Stimulated activated CD4-positive, alpha-beta T cell treated with anti-CD3 and anti-CD28 coated beads, Interleukin-12 subunit alpha, Interleukin-12 subunit beta, amount 100 ng/mL, for 24 hours (primary cell): ENCODE data around the gene TNNT3.
A peak's percentile ranks its signal among the peaks of the same experiment; 100 is the strongest.
"Not testable (repeated sequence)": the region's sequence is repeated elsewhere in the genome, so short reads cannot be mapped to it uniquely, and the experiment has no call there.

Experiments used
- DNase-seq, 2 experiments: peaks; one replicate each; pipeline ENCODE4 v3.0.0-alpha.2; 2020; ENCODE audit warnings: low read depth in 2 of 2

TNNT3 gene

GRCh38 chr11:1935156-1936071 is 15.9 kb downstream of the TNNT3 start:
- DNase-seq = no peak

DNA sequence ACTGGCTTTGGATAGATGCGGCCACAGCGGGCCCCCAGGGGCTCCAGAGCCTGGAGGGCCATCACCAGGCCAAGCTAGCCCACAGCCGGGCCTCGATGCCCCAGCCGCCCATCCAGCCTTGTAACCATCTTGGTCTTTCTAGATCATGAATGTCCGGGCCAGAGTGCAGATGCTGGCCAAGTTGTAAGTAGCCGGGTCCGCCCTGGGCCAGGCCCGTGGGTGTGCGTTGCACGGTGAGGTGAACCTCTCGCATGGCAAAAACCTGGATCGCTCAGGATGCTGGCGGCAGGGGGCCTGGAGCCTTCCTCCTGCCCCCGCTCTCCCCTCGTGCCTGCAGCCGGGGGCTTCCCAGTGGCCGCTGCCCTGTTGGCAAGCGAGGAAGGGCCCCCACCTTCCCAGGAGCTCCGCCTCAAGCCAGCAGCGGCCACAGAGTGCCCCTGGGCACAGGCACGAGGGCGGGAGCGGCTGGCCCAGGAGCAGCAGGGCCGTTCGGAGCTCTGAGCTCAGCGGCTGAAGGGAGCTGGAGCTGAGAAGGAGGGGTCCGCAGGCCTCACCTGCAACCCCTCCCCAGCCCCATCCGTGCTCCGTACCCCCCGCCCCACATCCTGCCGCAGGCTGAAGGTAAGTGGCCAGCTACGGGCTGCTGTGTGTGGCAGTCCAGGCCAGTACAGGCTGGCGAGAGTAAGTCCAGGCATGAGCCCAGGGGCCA is 16.7 kb downstream of the TNNT3 start:
- DNase-seq = no peak

- DNase-seq = no peak
Observed at GRCh38 chr11:1936781-1937615, 17.5 kb downstream of the TNNT3 start.

GRCh38 chr11:1937616-1938342 is 18.3 kb downstream of the TNNT3 start:
- no peak for DNase-seq

- no peak for DNase-seq
Observed at GRCh38 chr11:1938343-1939005, 19.0 kb downstream of the TNNT3 start.

DNA sequence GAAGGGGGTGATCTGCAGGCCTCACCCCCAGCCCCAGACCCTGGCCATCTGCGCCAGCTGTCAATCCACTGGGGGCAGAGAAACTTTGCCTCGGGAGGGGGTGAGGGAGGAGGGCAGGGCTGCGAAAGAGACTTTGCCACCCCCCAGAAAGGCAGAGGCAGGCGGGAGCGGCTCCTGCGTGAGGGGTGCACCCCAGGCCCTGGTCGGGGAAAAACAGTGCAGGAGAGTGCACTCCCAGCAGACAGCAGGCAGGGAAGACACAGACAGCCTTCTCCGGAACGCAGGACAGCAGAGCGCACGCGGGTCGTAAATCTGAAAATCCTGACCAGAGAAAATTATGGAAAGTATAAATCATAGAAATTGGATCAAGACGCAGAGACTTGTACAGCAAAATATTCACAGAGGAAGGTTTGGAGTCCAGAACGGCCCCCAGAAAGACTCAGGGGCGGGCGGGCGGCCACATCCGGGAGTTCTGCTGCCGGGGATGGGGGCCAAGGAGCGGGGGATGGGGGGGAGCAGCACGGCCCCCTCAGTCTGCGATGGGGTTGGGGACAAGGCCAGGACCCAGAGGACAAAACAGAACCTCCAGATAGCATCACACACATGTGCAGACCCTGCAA is 19.6 kb downstream of the TNNT3 start:
- no peak for DNase-seq

GRCh38 chr11:1939788-1940187 is 20.3 kb downstream of the TNNT3 start:
- DNase-seq = not testable (repeated sequence)

DNA sequence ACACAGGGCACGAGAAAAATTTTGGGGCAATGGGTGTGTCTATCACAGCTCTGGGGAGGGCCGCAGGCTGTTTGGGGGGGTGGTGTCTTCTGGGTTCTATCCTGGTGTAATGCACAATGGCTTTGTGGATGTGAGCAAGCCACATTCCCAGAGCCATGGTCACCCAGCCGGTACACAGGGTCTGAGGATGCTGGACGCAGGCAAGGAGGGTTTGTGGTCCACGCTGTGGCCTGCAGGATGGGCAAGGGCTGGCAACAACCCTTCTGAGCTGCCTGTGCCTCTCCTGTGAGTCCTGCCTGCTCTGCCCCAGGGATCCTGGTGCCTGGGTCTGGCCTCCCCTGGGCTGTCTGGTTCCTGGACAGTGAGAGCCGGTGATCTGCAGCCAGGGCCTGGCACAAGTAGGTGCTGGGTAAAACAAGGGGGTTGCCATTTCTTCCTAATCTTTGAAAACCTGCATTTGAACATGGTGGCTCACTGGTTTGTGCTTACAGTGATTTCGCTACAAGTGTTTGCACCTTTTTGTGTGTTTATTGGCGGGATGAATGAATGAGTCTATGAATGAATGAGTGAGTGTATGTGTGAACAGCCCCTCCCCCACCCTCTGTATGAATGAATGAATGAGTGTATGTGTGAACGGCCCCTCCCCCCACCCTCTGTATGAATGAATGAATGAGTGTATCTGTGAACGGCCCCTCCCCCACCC is 23.2 kb downstream of the TNNT3 start:
- no peak for DNase-seq

DNA sequence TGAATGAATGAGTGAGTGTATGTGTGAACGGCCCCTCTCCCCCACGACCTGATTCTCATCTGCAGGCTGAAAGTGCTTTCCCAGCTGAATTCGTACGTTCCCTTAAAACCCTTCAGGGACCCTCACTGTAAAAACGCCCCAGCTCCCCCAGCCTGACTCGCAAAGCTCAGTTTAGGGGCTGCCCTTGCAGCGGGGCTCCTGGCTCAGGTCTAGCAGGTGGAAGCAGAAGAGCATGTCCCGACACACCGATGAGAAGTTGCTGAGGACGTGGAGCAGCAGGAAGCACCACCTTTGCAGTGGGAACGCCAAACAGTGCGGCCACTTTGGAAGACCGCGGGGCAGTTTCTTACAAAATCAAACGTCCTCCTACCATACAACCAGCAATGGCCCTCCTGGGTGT is 24.1 kb downstream of the TNNT3 start:
- DNase-seq = no peak

GRCh38 chr11:1943977-1944376 is 24.5 kb downstream of the TNNT3 start:
- DNase-seq = no peak

DNA sequence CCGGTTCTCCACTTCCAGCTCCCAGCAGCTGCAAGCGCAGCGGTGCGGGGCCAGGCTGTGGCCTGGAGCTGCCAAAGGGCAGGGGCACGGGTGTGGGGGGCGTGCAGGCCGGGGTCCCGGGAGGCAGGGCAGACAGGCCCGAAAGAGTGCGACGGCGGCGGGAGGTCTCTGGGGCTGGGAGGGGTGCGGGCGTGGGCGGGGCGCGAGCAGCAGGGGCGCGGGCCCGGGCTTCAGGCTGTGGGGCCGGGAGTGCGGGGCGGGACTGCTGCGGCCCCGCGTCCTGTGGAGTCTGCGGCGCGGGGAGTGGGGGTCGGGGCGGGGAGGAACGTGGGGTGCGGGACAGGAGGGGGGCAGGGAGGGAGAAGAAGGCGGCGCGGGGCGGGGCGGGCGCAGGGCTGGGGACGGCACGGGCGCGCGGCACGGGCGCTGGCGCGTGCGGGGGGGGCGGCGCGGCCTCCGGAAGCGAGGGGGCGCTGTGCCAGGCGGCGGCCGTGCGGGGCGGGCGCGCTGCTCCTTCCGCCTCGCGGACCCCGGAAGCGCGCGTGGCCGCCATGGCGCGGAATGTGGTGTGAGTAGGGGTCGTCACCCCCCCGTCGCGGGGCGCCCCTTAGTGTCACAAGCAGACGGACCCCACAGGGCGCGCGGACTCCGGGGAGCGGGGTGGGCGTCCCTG is 27.4 kb downstream of the TNNT3 start, which contains the start of gene MRPL23:
MRPL23 (plus strand) TSS at position 521 of the 673 bp plus-strand sequence; CDS start at position 552, 31 bp downstream.
- DNase-seq = peak in 1 of 2 experiments; percentile 20

DNA sequence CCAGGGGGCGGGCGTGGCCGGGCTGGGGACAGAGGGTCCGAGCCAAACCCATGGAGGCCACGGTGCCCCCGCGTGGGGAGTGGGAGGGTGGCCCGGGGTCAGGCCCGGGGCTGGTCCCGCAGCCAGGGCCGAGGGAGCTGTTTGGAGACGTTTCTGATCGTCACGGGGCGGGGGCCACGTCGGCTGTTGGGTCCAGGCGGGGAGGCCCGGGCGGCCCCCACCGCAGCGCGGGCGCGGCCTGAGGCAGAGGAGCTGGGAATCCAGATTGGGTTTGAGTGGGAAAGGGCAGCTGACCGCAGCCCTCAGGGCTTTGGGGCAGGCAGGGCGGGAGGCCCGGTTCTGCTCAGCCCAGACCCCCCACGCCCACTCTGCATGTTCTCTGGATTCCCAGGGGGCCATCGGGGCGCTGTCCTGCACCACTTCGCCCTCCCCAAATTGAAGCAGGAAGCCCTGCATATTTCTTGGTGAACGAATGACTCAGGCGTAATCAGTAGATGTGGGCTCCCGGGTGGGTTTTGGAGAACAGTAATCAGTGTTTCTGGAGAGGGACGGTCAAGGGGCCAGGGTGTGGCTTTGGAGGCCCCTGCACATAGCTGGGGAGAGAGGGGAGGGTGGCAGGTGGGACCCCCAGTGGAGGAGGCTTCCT is 28.2 kb downstream of the TNNT3 start:
- DNase-seq = no peak

DNA sequence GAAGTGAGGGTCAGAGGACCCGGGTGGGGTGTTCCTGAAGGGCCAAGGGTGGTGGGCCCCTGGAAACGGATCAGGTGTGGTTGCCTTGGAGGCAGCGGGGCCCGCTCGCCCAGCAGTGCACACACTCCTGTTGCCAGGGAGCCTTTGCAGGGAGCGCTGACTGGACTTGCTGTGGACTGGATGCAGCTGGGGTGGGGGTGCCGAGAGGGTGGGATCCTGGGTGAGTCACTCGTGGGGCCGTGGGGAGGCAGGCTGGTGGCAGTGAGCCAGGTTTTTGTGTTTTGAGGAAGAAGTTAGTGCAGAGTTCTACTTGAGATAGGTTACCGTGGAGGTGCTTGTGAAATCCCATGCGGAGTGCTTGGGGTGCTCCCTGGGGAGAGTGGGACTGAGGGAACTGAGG is 28.9 kb downstream of the TNNT3 start:
- DNase-seq = no peak

- DNase-seq = no peak
Observed at GRCh38 chr11:1949302-1949701, 29.8 kb downstream of the TNNT3 start.

GRCh38 chr11:1949922-1950321 is 30.4 kb downstream of the TNNT3 start:
- no peak for DNase-seq

- no peak for DNase-seq
Observed at GRCh38 chr11:1952806-1953482, 33.4 kb downstream of the TNNT3 start.

DNA sequence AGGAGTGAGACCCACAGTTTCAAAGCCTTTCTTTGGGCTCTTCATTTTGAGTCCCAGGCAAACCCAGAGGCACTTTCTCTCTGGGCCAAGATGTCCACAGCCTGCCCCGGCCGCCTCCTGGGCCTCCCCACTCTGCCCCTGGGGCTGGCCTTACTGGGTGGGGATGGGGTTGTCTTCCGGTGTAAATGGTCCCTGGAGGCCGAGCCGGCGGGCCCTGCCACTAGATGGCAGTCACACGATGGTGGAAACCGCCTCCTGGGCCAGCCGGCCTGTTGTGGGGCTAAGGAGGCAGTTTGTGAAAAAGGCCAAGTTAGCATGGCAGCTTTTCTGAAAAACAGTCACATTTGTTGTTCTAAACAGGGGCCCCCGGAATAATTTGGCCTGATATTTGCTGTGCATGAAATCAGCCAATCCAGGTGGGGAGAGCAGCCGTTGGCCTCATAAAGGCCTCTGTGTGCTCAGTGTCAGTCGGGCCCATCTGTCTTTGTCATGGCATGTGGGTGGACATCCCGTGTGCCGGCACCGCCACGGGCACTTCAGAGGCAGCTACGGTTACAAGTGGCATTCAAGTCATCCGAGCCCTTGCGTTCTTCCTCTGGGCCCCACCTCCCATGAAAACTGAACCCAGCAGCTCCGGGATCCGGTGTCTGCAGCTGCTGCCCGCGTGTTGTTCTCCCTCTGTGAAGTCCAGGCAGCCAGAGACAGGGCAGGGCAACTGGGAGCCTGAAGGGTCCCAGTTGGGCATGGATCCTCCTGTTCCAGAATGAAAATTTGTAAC is 34.2 kb downstream of the TNNT3 start:
- no peak for DNase-seq
